Measurements from ENCODE around the gene BCL10. TPM values are rescaled to one million over a fixed set of nuclear protein-coding genes. Genes with fewer than 3 reads are reported as not detected.

The BCL10 gene
- total and polyA plus RNA-seq, 2 of the 13 experiments (the other 11 are each of a cell fraction or from before 2014, with no cell fraction given) = 3.7 to 14.1 TPM

- TF ChIP-seq, protein P1, sequence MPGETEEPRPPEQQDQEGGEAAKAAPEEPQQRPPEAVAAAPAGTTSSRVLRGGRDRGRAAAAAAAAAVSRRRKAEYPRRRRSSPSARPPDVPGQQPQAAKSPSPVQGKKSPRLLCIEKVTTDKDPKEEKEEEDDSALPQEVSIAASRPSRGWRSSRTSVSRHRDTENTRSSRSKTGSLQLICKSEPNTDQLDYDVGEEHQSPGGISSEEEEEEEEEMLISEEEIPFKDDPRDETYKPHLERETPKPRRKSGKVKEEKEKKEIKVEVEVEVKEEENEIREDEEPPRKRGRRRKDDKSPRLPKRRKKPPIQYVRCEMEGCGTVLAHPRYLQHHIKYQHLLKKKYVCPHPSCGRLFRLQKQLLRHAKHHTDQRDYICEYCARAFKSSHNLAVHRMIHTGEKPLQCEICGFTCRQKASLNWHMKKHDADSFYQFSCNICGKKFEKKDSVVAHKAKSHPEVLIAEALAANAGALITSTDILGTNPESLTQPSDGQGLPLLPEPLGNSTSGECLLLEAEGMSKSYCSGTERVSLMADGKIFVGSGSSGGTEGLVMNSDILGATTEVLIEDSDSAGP (CRISPR knock-in tag; IDR thresholded peaks at IDR 0.05; ENCODE audit: borderline replicate concordance) = peak; percentile 63; the same call in 1 of the 2 replicates
- peak; percentile 77; the same call in 1 of the 2 replicates for TF ChIP-seq ZNF512B (CRISPR knock-in tag; IDR thresholded peaks at IDR 0.05; ENCODE audit: borderline replicate concordance)
- TF ChIP-seq KDM3A (CRISPR knock-in tag; IDR thresholded peaks at IDR 0.05; ENCODE audit: low read depth) = 0 out of 2 replicates have a peak, but pooled peaks have one; percentile 47
- no peak for TF ChIP-seq ZBTB49 (CRISPR knock-in tag; IDR thresholded peaks at IDR 0.05; ENCODE audit: borderline replicate concordance)
- peak; percentile 61; the same call in 1 of the 2 replicates for TF ChIP-seq IRF2 (CRISPR knock-in tag; IDR thresholded peaks at IDR 0.05)
- TF ChIP-seq PHF21A (CRISPR knock-in tag; IDR thresholded peaks at IDR 0.05) = 0 out of 2 replicates have a peak, but pooled peaks have one; percentile 25
- peak; percentile 57 for TF ChIP-seq TEAD3 (CRISPR knock-in tag; optimal IDR thresholded peaks at IDR 0.05; ENCODE audit: borderline replicate concordance)
- TF ChIP-seq CREB1 (IDR thresholded peaks at IDR 0.05) = no peak
- peak; percentile 58 for TF ChIP-seq CREB1 (CRISPR knock-in tag; IDR thresholded peaks at IDR 0.05)
- TF ChIP-seq, protein P2, sequence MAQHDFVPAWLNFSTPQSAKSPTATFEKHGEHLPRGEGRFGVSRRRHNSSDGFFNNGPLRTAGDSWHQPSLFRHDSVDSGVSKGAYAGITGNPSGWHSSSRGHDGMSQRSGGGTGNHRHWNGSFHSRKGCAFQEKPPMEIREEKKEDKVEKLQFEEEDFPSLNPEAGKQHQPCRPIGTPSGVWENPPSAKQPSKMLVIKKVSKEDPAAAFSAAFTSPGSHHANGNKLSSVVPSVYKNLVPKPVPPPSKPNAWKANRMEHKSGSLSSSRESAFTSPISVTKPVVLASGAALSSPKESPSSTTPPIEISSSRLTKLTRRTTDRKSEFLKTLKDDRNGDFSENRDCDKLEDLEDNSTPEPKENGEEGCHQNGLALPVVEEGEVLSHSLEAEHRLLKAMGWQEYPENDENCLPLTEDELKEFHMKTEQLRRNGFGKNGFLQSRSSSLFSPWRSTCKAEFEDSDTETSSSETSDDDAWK (CRISPR knock-in tag; IDR thresholded peaks at IDR 0.05) = no peak
- TF ChIP-seq ZBTB7B (CRISPR knock-in tag; IDR thresholded peaks at IDR 0.05) = 0 out of 2 replicates have a peak, but pooled peaks have one; percentile 25
- TF ChIP-seq ZNF737 (CRISPR knock-in tag; IDR thresholded peaks at IDR 0.05; ENCODE audit: borderline replicate concordance) = no peak
- TF ChIP-seq ELF3 (CRISPR knock-in tag; IDR thresholded peaks at IDR 0.05) = 0 out of 2 replicates have a peak, but pooled peaks have one; percentile 19
- peak; percentile 38; the same call in 1 of the 2 replicates for TF ChIP-seq BHLHE40 (IDR thresholded peaks at IDR 0.05; ENCODE audit: low read length)
- TF ChIP-seq ZNF687 (CRISPR knock-in tag; IDR thresholded peaks at IDR 0.05) = peak; percentile 73
- no peak for TF ChIP-seq NFRKB (IDR thresholded peaks at IDR 0.05)
Measured at GRCh38 chr1:85307987-85308832, 31.8 kb upstream of the BCL10 start (continued).
